Dedifferentiated amniotic fluid mesenchymal stem cell (primary cell): Measurements from ENCODE around the gene LCE3C.
"Not testable (repeated sequence)": the region's sequence is repeated elsewhere in the genome, so short reads cannot be mapped to it uniquely, and the experiment has no call there.

Experiments used
- DNase-seq: peaks from one replicate; pipeline ENCODE4 v3.0.0-alpha.2; 2016; ENCODE audit errors: extremely low spot score

Gene LCE3C, protein sequence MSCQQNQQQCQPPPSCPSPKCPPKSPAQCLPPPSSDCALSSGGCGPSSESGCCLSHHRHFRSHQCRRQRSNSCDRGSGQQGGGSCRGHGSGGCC

DNA sequence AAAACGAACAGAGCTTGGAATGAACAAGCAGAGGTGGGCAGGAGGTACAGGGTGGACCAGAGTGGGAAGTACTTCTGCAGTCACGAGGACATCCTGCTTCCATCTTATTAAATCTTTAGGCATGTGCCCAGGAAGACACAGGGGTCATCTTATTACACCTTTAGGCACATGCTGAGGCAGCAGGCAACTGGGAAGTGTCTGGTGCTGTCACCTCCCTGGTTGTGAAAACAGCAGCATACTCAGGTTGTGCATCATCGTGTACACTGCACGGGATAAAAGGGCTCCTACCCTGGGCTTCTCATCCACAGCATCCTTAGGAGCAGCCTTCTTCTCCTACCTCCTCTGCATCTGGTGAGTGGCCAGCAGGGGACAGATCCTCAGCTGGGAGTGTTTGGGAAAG, at the start of gene LCE3C:
Gene LCE3C, plus strand, starts transcription at position 301 of the 400 bp plus-strand sequence. CDS start 498 bp downstream, outside the sequence.
- no peak for DNase-seq

DNA sequence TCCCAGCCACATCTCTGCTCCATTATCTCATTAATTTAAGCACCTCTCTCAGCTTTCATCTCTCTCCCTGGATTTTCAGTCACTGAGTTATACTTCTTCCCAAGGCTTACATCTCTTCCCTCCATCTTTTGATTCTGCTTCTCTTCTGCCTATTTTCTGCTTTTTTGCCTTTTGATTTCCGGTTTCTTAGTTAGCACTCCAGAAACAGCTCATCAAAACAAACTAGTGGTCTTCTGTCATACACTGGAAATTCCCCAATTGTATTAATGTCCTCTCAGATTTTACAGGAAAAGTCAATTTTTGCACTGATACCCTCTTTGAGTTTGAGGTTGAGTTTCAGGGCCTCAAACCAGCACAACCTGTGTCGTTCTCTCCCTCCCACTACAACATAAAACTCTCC, 34.9 kb upstream of the LCE3C start:
- no peak for DNase-seq

DNA sequence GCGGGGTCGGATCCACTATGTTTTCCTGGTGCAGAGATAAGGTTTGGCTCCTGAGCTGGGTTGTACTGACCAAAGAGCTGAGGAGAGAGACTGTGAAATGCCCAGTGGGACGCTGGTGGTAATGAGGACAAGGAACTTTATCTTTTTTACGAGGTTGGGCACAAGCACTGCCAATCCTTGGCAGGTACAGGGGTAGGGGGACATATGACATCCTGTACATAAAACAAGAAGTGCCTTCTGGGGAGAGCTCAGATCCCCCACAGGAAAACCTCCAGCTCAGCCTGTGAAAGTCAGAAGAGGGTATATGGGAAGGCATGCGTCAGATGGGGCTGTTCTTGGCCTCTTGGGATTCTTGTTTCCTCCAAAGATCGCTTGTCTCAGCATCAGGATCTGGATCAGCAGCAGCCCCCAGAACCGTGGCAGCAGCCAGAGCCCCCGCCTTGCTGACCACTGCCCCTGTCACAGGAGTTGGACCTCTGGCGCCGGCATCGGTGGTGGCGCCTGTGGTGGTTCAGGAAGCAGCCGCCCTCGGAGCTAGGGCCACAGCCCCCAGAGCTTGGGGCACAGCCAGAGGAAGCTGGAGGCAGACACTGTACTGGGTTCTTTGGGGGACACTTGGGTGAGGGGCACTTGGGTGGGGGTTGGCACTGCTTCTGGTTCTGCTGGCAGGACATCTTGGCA, 34.4 kb upstream of the LCE3C start:
- no peak for DNase-seq

DNA sequence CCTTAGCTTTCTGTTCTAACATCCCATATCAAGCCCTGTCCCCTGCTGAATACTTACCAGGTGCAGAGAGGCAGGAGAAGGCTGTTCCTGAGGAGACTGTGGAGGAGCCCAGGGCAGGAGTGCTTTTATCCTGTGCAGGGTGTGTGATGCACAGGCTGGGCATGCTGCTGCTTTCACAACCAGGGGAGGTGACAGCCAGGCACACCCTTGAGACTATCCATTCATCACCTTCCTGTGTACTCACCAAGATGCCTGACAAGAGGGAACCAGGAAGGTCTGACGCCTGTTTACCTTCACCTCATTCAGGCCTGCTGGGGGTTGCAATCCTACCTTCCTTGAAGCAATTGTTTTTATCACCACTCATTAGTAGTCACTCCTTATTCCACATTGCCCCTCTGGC, 33.4 kb upstream of the LCE3C start, which contains the start of gene LCE3E:
Gene LCE3E, minus strand, starts transcription at position 100 of the 400 bp plus-strand sequence. CDS start 572 bp downstream, outside the sequence.
- no peak for DNase-seq

DNA sequence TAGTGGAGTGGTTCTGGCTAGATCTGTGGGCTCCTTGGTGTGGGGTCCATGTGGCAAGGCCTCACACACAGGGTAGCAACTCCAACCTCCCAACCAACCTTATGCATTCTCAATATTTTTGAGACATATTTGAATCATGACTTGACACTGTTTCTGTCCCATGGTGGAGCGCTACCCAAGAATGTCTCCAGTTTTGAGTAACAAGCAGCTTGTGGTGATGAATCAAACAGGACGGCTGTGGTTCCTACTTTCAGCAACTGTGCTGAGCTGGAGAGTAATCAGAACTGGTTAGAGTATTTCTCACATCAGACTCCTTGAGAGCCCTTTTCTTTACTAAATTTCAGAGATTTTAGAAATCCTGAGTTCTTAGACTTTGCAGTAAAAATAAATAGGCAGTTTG, 22.9 kb upstream of the LCE3C start:
- no peak for DNase-seq

DNA sequence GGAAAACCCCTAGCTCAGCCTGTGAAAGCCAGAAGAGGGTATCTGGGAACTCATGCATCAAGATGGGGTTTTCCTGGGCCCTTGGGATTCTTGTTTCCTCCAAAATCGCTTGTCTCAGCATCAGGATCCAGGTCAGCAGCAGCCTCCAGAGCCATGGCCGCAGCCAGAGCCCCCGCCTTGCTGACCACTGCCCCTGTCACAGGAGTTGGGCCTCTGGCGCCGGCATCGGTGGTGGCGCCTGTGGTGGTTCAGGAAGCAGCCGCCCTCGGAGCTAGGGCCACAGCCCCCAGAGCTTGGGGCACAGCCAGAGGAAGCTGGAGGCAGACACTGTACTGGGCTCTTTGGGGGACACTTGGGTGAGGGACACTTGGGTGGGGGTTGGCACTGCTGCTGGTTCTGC, 20.5 kb upstream of the LCE3C start:
- not testable (repeated sequence) for DNase-seq

DNA sequence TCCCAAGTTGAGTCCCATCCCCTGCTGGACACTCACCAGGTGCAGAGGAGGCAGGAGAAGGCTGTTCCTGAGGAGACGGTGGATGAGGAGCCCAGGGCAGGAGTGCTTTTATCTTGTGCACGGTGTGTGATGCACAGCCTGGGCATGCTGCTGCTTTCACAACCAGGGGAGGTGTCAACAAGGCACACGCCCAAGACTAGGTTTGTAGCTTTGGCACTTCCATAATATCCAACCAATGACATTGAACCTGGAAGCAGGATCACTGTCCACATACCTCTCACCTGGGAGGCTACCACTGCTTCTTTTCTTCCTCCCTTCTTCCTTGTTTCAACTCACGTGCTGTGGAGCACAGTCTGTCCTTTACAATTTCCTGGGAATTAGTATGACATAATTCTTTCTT, 19.6 kb upstream of the LCE3C start, which contains the start of gene LCE3D:
Gene LCE3D, minus strand, starts transcription at position 84 of the 400 bp plus-strand sequence. CDS start 580 bp downstream, outside the sequence.
- no peak for DNase-seq

DNA sequence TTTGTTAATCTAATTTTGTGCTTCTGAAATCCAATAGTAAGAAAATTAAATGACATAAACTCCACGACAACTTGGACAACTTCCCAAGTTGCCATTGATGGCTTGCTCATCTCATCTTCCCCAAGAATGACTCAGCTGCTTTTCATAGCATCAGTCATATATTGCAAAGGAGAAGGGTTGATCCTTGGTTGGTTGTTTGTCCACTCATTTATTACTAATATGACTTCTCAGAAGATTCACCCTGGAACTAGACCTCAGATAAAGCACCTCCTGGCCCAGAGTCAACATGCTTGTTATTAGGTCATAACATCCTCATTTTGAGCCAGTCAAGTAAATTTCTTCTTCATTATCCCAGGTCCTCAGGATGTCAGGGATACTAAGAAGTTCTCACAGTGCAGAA, 17.4 kb upstream of the LCE3C start:
- no peak for DNase-seq

DNA sequence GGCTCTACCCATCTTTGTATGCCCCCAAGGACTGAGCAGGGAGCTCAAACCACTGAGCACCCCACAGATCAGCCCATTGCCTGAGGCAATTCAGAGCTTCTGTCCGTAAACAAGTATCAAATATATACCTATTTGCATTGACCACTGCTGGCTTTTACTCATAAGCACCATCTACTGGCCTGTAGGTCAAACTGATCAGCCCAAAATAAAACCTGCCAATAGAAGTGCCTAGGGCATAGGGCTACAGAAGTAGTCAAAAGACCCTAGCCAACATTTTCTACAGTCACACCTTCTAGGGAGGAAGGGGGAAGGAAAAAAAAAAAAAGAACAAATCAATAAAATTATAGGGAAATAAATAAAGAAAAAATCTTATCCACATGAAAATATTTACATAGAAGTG, 14.4 kb upstream of the LCE3C start:
- DNase-seq: no peak

DNA sequence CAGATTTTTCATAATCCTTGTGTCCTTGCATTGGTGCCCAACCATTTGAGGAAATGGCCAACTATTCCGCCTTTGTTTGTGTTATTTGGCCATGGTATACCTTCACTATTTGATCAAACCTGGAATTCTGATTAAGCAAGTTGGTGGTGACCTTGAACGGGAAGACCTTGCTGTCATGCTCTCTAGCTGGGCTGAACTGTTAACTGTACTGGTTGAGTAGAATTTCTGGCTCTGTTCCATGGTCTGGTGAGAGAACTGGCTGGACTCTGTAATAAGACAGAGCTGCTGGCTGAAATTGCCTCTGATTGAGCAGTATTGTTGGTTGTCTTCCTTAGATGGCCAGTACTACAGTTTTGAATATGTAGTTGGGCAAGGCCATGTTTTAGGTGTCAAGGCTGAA, 3.0 kb upstream of the LCE3C start:
- DNase-seq: no peak

DNA sequence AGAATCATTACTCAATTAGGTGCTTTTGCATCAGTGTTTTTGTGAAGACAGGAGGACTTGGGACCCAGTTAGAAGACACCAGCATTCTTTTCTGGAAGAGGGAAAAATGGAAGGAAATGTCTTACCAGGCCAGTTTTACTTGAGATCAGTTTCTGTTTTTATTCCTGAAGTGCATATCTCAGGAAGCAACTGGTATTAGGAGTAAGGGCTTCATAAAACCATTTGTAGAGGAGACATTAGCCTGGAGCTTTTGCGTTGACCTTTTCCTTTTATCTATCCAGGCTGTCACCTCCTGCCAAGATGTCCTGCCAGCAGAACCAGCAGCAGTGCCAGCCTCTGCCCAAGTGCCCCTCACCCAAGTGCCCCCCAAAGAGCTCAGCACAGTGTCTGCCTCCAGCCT, 13.5 kb downstream of the LCE3C start, which contains the start of gene LCE3B:
Gene LCE3B, plus strand, starts transcription at position 301 of the 400 bp plus-strand sequence. Its CDS starts 0 bp downstream, at position 301.
- DNase-seq: no peak

DNA sequence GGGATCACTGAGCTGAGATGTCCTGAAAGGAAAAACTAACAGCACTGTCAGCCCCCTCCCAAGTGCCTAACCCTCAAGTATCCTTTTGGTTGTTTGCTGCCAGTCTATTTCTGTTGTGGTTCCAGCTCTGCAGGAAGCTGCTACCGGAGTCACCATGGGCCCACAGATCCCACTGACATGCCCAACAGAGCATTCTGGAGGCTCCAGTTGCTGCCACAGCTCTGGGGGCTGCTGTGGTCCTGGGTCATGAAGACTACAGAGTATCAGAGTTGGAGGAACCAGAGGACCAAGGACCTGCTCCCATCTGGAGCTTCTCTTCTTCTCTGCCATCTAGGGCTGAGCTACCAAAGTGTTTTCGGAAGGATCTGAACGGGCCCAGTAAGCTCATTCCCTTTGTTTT, 22.0 kb downstream of the LCE3C start:
- no peak for DNase-seq

DNA sequence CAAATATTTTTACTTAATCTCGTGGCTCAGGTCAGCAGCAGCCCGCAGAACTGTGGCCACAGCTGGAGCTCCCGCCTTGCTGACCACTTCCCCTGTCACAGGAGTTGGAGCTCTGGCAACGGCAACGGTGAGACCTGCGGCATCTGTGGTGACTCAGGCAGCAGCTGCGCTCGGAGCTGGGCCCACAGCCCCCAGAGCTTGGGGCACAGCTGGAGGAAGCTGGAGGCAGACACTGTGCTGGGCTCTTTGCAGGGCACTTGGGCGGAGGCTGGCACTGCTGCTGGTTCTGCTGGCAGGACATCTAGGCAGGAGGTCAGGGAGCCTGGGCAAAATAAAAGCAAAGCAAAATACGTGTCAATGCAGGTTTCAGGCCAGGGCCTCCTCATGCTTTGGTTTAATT, 22.8 kb downstream of the LCE3C start, which contains the start of gene LCE3A:
Gene LCE3A, minus strand, starts transcription at position 301 of the 400 bp plus-strand sequence. Its CDS starts 0 bp downstream, at position 301.
- DNase-seq: no peak

DNA sequence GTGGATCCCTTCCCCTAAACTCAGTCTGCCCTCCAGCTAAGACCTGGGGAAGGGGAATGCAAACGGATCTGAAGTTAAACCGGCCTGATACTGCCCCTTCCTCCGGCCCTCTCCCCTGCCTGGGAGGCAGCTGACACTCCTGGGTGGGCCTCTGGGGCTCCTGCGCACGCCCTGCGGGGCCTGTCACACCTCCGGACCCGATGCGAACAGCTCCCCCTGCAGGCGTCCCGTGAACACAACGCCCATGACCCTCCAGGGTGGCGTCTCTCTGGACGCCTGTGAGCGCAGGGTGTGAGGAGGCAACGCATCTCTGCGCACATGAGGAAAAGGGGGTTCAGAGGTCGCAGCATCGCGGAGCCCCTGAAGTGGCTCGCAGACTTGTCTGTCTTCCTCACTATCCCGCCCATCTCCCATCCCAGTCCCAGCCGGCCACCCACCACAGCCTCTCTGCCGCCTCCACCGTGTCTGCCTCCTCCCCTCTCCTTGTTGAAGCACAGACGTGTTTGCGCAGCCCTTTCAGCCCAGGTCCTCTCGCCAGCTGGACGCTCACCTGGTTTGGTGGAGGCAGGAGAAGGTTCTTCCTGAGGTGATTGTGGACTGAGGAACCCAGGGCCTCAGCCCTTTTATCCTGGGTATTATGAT, 23.3 kb downstream of the LCE3C start:
- DNase-seq: no peak

DNA sequence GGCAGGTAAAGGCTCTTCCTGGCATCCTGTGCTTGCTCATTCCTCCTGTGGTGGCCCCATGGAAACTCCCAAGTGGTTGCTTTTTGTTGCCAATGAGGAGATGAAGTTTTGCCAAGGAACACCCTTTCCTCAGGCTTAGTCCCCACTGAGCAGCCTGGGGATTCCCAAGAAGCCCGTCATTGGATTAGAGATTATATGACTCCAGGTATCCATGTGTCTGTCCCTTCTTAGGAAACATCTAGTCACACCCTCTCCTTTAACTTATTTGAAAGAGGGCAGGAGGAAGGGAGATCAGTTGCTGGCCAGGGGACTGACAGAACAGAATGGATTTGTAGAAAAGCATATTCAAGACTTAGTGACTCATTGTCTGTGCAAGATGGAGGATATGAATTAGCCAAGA, 26.7 kb downstream of the LCE3C start:
- DNase-seq: no peak

DNA sequence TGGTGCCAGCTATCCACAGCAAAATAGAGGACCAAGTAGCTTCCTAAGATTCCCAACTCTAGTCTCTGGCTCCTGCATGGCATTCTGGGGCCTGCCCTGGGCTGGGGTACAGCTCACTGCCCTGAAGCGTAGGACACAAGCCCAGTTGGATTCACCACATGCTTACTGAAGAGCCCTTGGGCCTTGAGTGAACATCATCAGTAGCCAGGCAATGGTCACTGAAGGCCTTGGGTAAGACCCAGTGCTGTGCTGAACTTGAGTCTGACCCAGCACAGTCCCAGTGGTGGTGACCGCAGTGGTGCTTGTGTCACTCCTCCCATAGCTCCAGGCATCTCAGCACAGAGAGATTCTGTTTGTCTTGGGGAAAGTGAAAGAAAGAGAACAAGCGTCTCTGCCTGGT, 30.6 kb downstream of the LCE3C start:
- DNase-seq: no peak

DNA sequence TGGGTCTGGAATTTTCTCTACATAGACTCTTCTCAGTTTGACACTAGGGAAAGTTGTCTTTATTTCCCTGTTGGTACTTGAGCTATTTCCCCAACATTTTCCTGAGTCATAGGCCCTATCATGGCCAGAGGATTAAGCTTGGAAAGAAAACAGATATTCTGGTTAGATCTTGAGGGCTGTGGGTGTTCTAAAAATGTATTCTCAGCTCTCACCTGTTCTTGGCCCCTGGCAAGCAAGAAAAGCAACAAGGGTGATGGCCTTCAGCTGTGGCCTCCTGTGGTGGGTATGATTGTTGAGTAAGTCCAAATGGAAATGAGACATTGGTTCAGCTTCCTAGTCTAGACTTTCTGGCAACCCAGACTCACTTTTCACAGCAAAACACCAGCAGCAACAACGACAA, 40.3 kb downstream of the LCE3C start:
- no peak for DNase-seq

DNA sequence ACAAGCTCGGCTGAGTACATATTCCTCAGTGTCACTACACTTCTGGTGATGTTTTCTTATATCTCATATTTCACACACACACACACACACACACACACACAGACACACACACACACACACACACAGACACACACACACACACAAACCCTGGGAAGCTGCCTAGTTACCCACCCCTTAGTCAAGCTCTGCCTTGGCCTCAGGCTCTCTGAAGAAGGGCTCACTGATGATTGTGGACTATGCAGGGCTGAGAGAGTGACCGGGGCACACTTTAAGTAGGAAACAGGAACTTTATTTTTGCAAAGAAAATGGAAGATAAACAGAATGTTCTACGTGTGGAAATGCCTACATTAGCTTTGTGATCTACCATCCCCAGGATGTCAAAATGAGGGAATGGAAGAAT, 43.9 kb downstream of the LCE3C start:
- no peak for DNase-seq

DNA sequence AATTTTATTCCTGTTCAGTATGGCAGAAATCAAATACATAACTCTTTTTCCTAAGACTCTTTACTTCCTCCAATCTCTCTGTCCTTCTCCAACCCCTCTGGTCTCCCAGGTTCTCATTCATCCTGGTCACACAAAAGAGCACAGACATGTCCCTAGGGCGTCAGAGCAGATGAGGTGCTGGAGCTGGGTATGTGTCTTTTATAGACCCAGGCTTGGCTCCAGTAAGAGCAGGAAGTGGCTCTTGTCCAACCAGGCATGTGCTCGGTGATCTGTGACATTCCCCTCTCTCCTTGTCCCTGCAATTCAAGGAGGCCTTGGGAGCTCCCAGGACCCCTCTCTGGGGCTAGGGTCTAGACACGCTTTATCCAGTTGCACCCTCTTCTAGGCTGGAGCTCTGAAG, 45.1 kb downstream of the LCE3C start:
- DNase-seq: no peak

DNA sequence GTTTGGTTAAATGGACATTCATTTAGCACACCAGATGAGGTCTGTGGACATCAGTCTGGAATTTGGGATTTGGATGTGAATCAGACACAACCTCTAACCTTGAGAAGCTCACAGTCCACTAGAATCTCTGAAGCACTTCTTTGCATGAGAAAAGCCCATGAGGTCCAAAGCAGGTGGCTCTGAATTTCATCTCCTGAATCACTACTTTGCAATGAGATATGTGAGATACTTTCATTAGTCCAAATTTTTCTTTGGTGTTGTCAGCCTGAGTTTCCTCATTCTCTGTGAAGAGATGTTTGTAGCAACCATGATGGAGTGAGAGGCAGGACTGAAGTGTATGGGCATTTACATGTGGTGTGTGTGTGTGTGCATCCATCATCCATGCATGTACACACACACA, 46.6 kb downstream of the LCE3C start:
- no peak for DNase-seq
